Measurements from ENCODE around the gene FGGY.
"Not testable (repeated sequence)": the region's sequence is repeated elsewhere in the genome, so short reads cannot be mapped to it uniquely, and the experiment has no call there.

The FGGY gene

DNA sequence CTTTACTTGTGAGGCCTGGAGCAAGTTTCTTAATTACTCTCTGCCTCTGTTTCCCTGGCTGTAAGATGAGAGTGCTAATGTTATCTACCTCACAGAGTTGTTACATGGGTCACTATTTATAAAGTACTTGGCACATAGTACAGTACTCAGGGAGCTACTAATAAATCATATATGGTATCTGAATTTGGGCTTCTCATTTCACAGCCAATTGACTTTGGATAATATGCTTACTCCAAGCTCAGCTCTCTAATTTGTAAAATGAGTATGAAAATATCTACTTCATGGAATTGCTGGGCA is 409.4 kb downstream of the FGGY start:
- H3K4me3 ChIP-seq (ENCODE audit: low read depth, low read length): no peak overlapping the region
- in situ Hi-C loops (cut with HindIII; ENCODE audit: low sequenced_read_pairs): no loop called here
- TF ChIP-seq, protein P1, sequence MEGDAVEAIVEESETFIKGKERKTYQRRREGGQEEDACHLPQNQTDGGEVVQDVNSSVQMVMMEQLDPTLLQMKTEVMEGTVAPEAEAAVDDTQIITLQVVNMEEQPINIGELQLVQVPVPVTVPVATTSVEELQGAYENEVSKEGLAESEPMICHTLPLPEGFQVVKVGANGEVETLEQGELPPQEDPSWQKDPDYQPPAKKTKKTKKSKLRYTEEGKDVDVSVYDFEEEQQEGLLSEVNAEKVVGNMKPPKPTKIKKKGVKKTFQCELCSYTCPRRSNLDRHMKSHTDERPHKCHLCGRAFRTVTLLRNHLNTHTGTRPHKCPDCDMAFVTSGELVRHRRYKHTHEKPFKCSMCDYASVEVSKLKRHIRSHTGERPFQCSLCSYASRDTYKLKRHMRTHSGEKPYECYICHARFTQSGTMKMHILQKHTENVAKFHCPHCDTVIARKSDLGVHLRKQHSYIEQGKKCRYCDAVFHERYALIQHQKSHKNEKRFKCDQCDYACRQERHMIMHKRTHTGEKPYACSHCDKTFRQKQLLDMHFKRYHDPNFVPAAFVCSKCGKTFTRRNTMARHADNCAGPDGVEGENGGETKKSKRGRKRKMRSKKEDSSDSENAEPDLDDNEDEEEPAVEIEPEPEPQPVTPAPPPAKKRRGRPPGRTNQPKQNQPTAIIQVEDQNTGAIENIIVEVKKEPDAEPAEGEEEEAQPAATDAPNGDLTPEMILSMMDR (IDR thresholded peaks at IDR 0.05; ENCODE audit: low read depth, low read length, missing control alignments): no peak
- DNase-seq (ENCODE audit: low read depth): no peak

GRCh38 chr1:59707178-59707791 is 410.4 kb downstream of the FGGY start:
- no peak overlapping the region for H3K4me3 ChIP-seq (ENCODE audit: low read depth, low read length)
- peak; percentile 88 for DNase-seq (ENCODE audit: low read depth)
- in situ Hi-C loops (cut with HindIII; ENCODE audit: low sequenced_read_pairs): no loop called here
- TF ChIP-seq, protein P1 (IDR thresholded peaks at IDR 0.05; ENCODE audit: low read depth, low read length, missing control alignments): no peak

GRCh38 chr1:59709333-59709732 is 412.4 kb downstream of the FGGY start:
- in situ Hi-C loops (cut with HindIII; ENCODE audit: low sequenced_read_pairs): no loop called here
- DNase-seq (ENCODE audit: low read depth): no peak
- TF ChIP-seq, protein P1 (IDR thresholded peaks at IDR 0.05; ENCODE audit: low read depth, low read length, missing control alignments): no peak
- H3K4me3 ChIP-seq (ENCODE audit: low read depth, low read length): no peak overlapping the region

- H3K4me3 ChIP-seq (ENCODE audit: low read depth, low read length); DNase-seq (ENCODE audit: low read depth); in situ Hi-C loops (cut with HindIII; ENCODE audit: low sequenced_read_pairs): not testable (repeated sequence)
Measured at GRCh38 chr1:59710920-59711319, 414.0 kb downstream of the FGGY start.

DNA sequence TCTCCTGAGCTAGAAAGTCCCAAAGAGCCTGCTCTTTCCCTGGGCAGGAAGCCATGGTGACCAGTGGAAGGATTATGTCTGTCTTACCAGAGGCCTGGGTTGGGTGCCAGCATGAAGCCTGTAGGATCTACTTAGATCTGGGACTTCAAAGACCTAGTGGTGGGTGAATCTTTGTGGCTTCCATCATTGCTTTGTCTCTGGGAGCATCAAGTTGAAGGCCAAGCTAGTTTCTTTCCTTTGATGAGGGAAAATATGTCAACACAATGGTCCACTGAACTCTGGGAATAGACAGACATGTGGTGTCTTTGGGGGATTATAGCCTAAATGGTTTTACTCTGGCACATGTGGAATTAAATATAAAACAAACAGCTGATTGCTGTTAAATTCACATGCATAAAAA is 417.3 kb downstream of the FGGY start:
- in situ Hi-C loops (cut with HindIII; ENCODE audit: low sequenced_read_pairs): no loop called here
- no peak for DNase-seq (ENCODE audit: low read depth)
- TF ChIP-seq, protein P1 (IDR thresholded peaks at IDR 0.05; ENCODE audit: low read depth, low read length, missing control alignments): no peak
- no peak overlapping the region for H3K4me3 ChIP-seq (ENCODE audit: low read depth, low read length)

DNA sequence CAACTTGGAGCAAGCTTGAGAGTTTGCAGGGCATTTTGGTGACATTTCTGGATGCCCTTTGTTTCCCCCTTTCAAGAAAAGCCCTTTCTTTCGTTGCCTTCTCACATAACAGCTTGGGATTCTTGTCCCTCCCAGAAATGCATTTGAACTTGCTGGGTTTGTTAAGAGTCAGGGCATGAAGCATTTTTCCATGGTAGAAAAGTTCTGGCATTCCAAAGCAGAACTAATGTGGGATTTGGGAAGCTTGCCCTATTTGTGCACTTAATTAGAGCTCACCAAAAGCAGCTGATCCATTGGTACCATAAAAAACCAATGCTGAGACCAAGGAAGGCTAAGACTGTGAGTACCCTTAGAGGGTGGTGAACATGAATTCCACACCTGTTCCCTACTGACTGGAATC is 418.1 kb downstream of the FGGY start:
- TF ChIP-seq, protein P1 (IDR thresholded peaks at IDR 0.05; ENCODE audit: low read depth, low read length, missing control alignments): no peak
- H3K4me3 ChIP-seq (ENCODE audit: low read depth, low read length): no peak overlapping the region
- DNase-seq (ENCODE audit: low read depth): no peak
- in situ Hi-C loops (cut with HindIII; ENCODE audit: low sequenced_read_pairs): no loop called here

DNA sequence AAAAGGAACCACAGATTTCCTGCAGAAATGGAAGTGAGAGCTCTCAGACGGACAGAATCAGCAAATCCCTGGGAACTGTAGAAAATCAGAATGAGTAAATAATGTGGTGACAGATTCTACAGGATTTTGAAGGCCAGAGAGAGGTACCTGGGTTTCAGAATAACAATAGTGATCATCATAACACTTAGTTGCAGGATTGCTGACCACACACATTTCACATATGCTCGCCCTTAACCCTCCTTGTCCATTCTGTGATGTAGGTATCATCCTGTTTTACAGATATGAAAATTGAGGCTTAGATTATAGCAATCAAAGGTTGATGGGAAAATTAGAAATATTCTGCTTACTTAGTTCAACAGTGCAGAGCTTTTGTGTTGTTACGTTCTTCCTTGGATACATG is 419.9 kb downstream of the FGGY start:
- no peak overlapping the region for H3K4me3 ChIP-seq (ENCODE audit: low read depth, low read length)

More for the DNA sequence above, 419.9 kb downstream of the FGGY start:
- in situ Hi-C loops (cut with HindIII; ENCODE audit: low sequenced_read_pairs): no loop called here
- TF ChIP-seq, protein P1 (IDR thresholded peaks at IDR 0.05; ENCODE audit: low read depth, low read length, missing control alignments): no peak
- no peak for DNase-seq (ENCODE audit: low read depth)
